ENCODE results near the gene MRPL57. TPM values are rescaled to one million over a fixed set of nuclear protein-coding genes. Genes with fewer than 3 reads are reported as not detected.

MRPL57 gene
- total RNA-seq, 2 experiments from 2014 or later: 10.0 to 10.5 TPM

GRCh38 chr13:21225082-21225481 is 48.6 kb downstream of the MRPL57 start:
- Mint-ChIP-seq H3K36me3 (ENCODE audit: low read depth) (no peaks in the 10 kb centered on the region), H3K4me1 (ENCODE audit: low read depth) (no peaks in the 10 kb centered on the region), H3K27me3 (no peaks in the 10 kb centered on the region), H3K27ac (no peak overlapping the region), H3K4me3 (no peak overlapping the region), H3K9me3 (peaks cover 7% of the 10 kb centered on the region)
- H3K4me3 ChIP-seq (ENCODE audit: low read length): no peak overlapping the region
- H3K9me3 ChIP-seq (ENCODE audit: control insufficient read depth in 1 of 2, insufficient read depth in 1 of 2, low read length in 2 of 2): no peaks in the 10 kb centered on the region
- intact Hi-C loops (cut with DNase I, micrococcal nuclease): no loop called here
- DNase-seq (no peak), ATAC-seq (ENCODE audit: poor library complexity) (no peak)
- no peak for TF ChIP-seq CTCF (IDR thresholded peaks at IDR 0.05)
- no peaks in the 10 kb centered on the region for H3K27me3 ChIP-seq (ENCODE audit: control insufficient read depth in 1 of 2, insufficient read depth in 2 of 2, low read length in 2 of 2)
- ChIA-PET POLR2A (no interaction called here), CTCF (no interaction called here)
- H3K4me1 ChIP-seq (ENCODE audit: insufficient read depth, low read length): no peaks in the 10 kb centered on the region
- H3K36me3 ChIP-seq (ENCODE audit: insufficient read depth, low read length): no peaks in the 10 kb centered on the region
- no peak overlapping the region for H3K27ac ChIP-seq (ENCODE audit: low read depth in 1 of 2, low read length in 2 of 2)

DNA sequence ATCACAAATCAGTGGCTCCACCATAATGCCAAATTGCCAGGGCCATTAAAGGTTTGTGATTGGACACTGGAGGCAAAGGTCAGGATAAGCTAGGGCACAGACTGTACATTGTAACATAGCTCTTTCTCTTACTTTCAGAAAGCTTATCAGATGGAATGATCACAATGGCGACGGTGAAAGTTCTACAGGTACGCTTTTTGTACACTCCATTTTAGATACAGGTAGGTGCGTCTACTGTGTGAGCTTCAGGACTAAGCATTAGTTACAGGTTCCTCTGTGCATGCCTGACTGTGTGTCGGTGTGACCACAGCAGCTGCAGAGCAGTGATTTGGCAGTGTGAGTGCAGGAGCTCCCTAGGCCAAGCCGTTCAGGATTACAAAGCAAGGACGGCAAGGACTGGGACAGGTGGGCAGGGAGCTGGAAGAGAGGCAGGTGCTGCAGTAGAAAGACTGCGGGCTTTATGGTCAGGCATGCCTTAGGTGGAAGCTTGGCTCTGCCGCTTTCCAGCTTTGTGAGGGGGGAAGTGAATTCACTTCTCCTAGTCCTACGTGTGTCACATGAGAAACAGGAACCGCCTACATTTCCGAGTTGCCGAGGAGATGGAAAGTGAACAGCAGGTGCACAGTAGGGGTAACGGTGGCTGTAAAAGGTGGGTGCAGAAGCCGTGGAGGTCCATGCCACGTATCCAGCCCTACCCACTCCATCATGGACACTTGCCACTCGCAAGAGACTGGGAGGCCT is 49.6 kb downstream of the MRPL57 start:
- H3K9me3 ChIP-seq (ENCODE audit: control insufficient read depth in 1 of 2, insufficient read depth in 1 of 2, low read length in 2 of 2): no peaks in the 10 kb centered on the region
- Mint-ChIP-seq H3K9me3 (peaks cover 7% of the 10 kb centered on the region), H3K4me1 (ENCODE audit: low read depth) (no peaks in the 10 kb centered on the region), H3K27me3 (no peaks in the 10 kb centered on the region), H3K36me3 (ENCODE audit: low read depth) (no peaks in the 10 kb centered on the region), H3K4me3 (no peak overlapping the region), H3K27ac (no peak overlapping the region)
- H3K27me3 ChIP-seq (ENCODE audit: control insufficient read depth in 1 of 2, insufficient read depth in 2 of 2, low read length in 2 of 2): no peaks in the 10 kb centered on the region
- ChIA-PET POLR2A (no interaction called here), CTCF (no interaction called here)
- no peak for DNase-seq
- no peak overlapping the region for H3K27ac ChIP-seq (ENCODE audit: low read depth in 1 of 2, low read length in 2 of 2)
- H3K4me3 ChIP-seq (ENCODE audit: low read length): no peak overlapping the region
- no peaks in the 10 kb centered on the region for H3K4me1 ChIP-seq (ENCODE audit: insufficient read depth, low read length)
- H3K36me3 ChIP-seq (ENCODE audit: insufficient read depth, low read length): no peaks in the 10 kb centered on the region
- no peak for TF ChIP-seq CTCF (IDR thresholded peaks at IDR 0.05)
- ATAC-seq (ENCODE audit: poor library complexity): no peak
- intact Hi-C loops (cut with DNase I, micrococcal nuclease): no loop called here

GRCh38 chr13:21227917-21228316 is 51.5 kb downstream of the MRPL57 start:
- H3K9me3 ChIP-seq (ENCODE audit: control insufficient read depth in 1 of 2, insufficient read depth in 1 of 2, low read length in 2 of 2): no peaks in the 10 kb centered on the region
- Mint-ChIP-seq H3K4me3 (no peak overlapping the region), H3K36me3 (ENCODE audit: low read depth) (no peaks in the 10 kb centered on the region), H3K27me3 (no peaks in the 10 kb centered on the region), H3K27ac (no peak overlapping the region), H3K4me1 (ENCODE audit: low read depth) (no peaks in the 10 kb centered on the region), H3K9me3 (peaks cover under 1% of the 10 kb centered on the region)
- H3K4me1 ChIP-seq (ENCODE audit: insufficient read depth, low read length): no peaks in the 10 kb centered on the region
- no peak for TF ChIP-seq CTCF (IDR thresholded peaks at IDR 0.05)
- no peak overlapping the region for H3K27ac ChIP-seq (ENCODE audit: low read depth in 1 of 2, low read length in 2 of 2)
- intact Hi-C loops (cut with DNase I, micrococcal nuclease): no loop called here
- ChIA-PET POLR2A (no interaction called here), CTCF (no interaction called here)
- ATAC-seq (ENCODE audit: poor library complexity) (no peak), DNase-seq (no peak)
- H3K27me3 ChIP-seq (ENCODE audit: control insufficient read depth in 1 of 2, insufficient read depth in 2 of 2, low read length in 2 of 2): no peaks in the 10 kb centered on the region
- H3K4me3 ChIP-seq (ENCODE audit: low read length): no peak overlapping the region
- H3K36me3 ChIP-seq (ENCODE audit: insufficient read depth, low read length): no peaks in the 10 kb centered on the region

Other genes starting within 250 kb of the MRPL57 start
- gene LATS2, start 115.1 kb upstream of the MRPL57 start, total RNA-seq: 1 to 10 TPM; 6.2 to 6.5 TPM
- 100 to 1,000 TPM; 240 to 259 TPM for gene SAP18, start 36.5 kb upstream of the MRPL57 start, total RNA-seq
- gene SKA3, start 106 bp upstream of the MRPL57 start, total RNA-seq: under 1 TPM in 1 of 2 experiments, not detected in 1; 0.30 TPM

All from CD4-positive, alpha-beta T cell (primary cell).